HCT116 (cell line): ENCODE data around the gene DISP2. TPM values are rescaled to one million over a fixed set of nuclear protein-coding genes. Genes with fewer than 3 reads are reported as not detected.

Experiments
- ATAC-seq: fragments of 200-7000 bp; cut with Tn5 transposase; 2 replicates; pipeline ENCODE4 v1.9.1; 2020; ENCODE audit warnings: mild to moderate bottlenecking, moderate library complexity
- BruUV-seq: library from RNA; stranded (reverse); fragments of 400-500 nt; replicated peaks from 2 replicates; lab custom pipeline; 2021; lab: Mats Ljungman, UMichigan
- CTCF ChIA-PET: fragments of 300-600 bp; sonication (Branson Sonifier 250); formaldehyde crosslinking; loops from one replicate; lab custom pipeline; 2021; ENCODE audit warnings: antibody characterized with exemption; lab: Charles Lee
- POLR2A ChIA-PET: fragments of 300-600, 350-600 bp; sonication (Branson Sonifier 250); formaldehyde crosslinking; loops from one replicate; lab custom pipeline; 2021; ENCODE audit warnings: antibody characterized with exemption; lab: Charles Lee
- RAD21 ChIA-PET, 2 experiments: fragments of 300-600 bp; sonication (Branson Sonifier 250); formaldehyde crosslinking; loops; one replicate each; lab custom pipeline; 2023; ENCODE audit warnings: low total read pairs in 2 of 2; ENCODE audit not compliant: uncharacterized antibody in 2 of 2, unreplicated experiment in 2 of 2, low non-redundant PET in 1 of 2; lab: Charles Lee
- DNase-seq: peaks from one replicate; pipeline ENCODE4 v3.0.0-alpha.2; 2010; ENCODE audit warnings: low read depth, low spot score
- H2AFZ ChIP-seq: fragments of 200-600 bp; shearing (Covaris generic), sonication (generic); 2 replicates; pipeline ENCODE4 v1.6.1; 2017; ENCODE audit warnings: low read depth, mixed run types, mixed read lengths, antibody characterized with exemption, low read length; ENCODE audit not compliant: poor library complexity, severe bottlenecking
- H3K27ac ChIP-seq: 2 replicates; pipeline ENCODE4 v1.5.1; 2012; ENCODE audit warnings: low read depth, low read length
- H3K27me3 ChIP-seq: fragments of 200-600 bp; sonication (generic); 2 replicates; pipeline ENCODE4 v1.6.1; 2016; ENCODE audit warnings: mixed run types, low read length, mixed read lengths; ENCODE audit not compliant: insufficient read depth
- H3K36me3 ChIP-seq, 2 experiments: fragments of 200-500 bp in 1 of 2; fragments of 200-600 bp in 1 of 2; sonication (Bioruptor generic) in 1 of 2; sonication (generic) in 1 of 2; 2 replicates each; pipeline versions ENCODE4 v1.5.1 to v1.6.1; 2014 to 2016; ENCODE audit warnings: low read length in 2 of 2, inconsistent platforms in 1 of 2, mixed read lengths in 1 of 2, mixed run types in 1 of 2; ENCODE audit not compliant: insufficient read depth in 2 of 2, control insufficient read depth in 1 of 2
- H3K4me1 ChIP-seq, 2 experiments: fragments of 200-600 bp in 1 of 2; sonication (generic) in 1 of 2; 2 replicates each; pipeline versions ENCODE4 v1.5.1 to v1.6.1; 2012 to 2017; ENCODE audit warnings: low read length in 2 of 2, inconsistent platforms in 1 of 2, mild to moderate bottlenecking in 1 of 2, mixed read lengths in 1 of 2, mixed run types in 1 of 2, moderate library complexity in 1 of 2; ENCODE audit not compliant: insufficient read depth in 2 of 2, control insufficient read depth in 1 of 2
- H3K4me2 ChIP-seq: fragments of 200-600 bp; sonication (generic); 2 replicates; pipeline ENCODE4 v1.6.1; 2017; ENCODE audit warnings: mixed run types, low read length, mixed read lengths
- H3K4me3 ChIP-seq, 2 experiments: fragments of 200-600 bp in 1 of 2; sonication (generic) in 1 of 2; replicated peaks in 1 of 2; 2 replicates each; pipeline ENCODE4 v1.5.1; 2011 to 2016; ENCODE audit warnings: low read length in 2 of 2, control low read depth in 1 of 2, low read depth in 1 of 2, mild to moderate bottlenecking in 1 of 2, mixed read lengths in 1 of 2, mixed run types in 1 of 2
- H3K79me2 ChIP-seq: fragments of 200-600 bp; sonication (generic); 2 replicates; pipeline ENCODE4 v1.6.1; 2017; ENCODE audit warnings: mild to moderate bottlenecking, mixed run types, low read length, moderate library complexity, mixed read lengths; ENCODE audit not compliant: insufficient read depth
- H3K9ac ChIP-seq: fragments of 200-600 bp; sonication (generic); 2 replicates; pipeline ENCODE4 v1.6.1; 2016; ENCODE audit warnings: low read length, mixed read lengths
- H3K9me2 ChIP-seq: fragments of 200-600 bp; sonication (generic), shearing (Covaris generic); 2 replicates; pipeline ENCODE4 v1.6.1; 2017; ENCODE audit warnings: mixed run types, mild to moderate bottlenecking, moderate library complexity; ENCODE audit not compliant: insufficient read depth
- H3K9me3 ChIP-seq, 2 experiments: fragments of 200-500 bp in 1 of 2; fragments of 200-600 bp in 1 of 2; sonication (Bioruptor generic) in 1 of 2; sonication (generic) in 1 of 2; 2 replicates each; pipeline ENCODE4 v1.6.1; 2014 to 2017; ENCODE audit warnings: low read length in 2 of 2, mixed read lengths in 2 of 2, inconsistent platforms in 1 of 2, low read depth in 1 of 2, mild to moderate bottlenecking in 1 of 2, mixed run types in 1 of 2, moderate library complexity in 1 of 2; ENCODE audit not compliant: control insufficient read depth in 1 of 2, insufficient read depth in 1 of 2
- H4K20me1 ChIP-seq: fragments of 200-600 bp; sonication (generic), shearing (Covaris generic); 2 replicates; pipeline ENCODE4 v1.6.1; 2017; ENCODE audit warnings: mixed run types, mild to moderate bottlenecking, moderate library complexity; ENCODE audit not compliant: insufficient read depth
- EZH2phosphoT487 ChIP-seq: fragments of 200-600 bp; IDR thresholded peaks from 2 replicates; pipeline ENCODE4 v1.6.1; 2018; ENCODE audit warnings: antibody characterized with exemption, borderline replicate concordance
- POLR2AphosphoS5 ChIP-seq: IDR thresholded peaks from 2 replicates; pipeline ENCODE4 v1.6.1; 2011; ENCODE audit warnings: mild to moderate bottlenecking, low read depth, low read length, moderate library complexity
- RAD21 ChIP-seq: IDR thresholded peaks from 2 replicates; pipeline ENCODE4 v1.6.1; 2012; ENCODE audit warnings: low read depth, mild to moderate bottlenecking
- SIN3A ChIP-seq: IDR thresholded peaks from 2 replicates; pipeline ENCODE4 v1.6.1; 2012; ENCODE audit warnings: low read depth
- intact Hi-C: fragments of 100-400 bp; cut with micrococcal nuclease; formaldehyde crosslinking; loops from 2 replicates; pipeline ENCODE4 v1.10.0; 2022
- total RNA-seq: library from RNA; stranded (reverse); gene quantifications from one replicate; pipeline ENCODE4 v1.2.1, GENCODE V29; 2021; ENCODE audit not compliant: unreplicated experiment
- TF ChIP-seq, protein P1 (sequence below), 3 experiments: fragments of 200-600 bp in 1 of 3; sonication (generic) in 1 of 3; IDR thresholded peaks in 2 of 3; conservative IDR thresholded peaks in 1 of 3; 2 replicates each; pipeline ENCODE4 v1.5.1; 2012 to 2017; ENCODE audit warnings: low read depth in 2 of 3, low read length in 2 of 3, antibody characterized with exemption in 1 of 3, borderline replicate concordance in 1 of 3, control low read depth in 1 of 3, mild to moderate bottlenecking in 1 of 3, mixed read lengths in 1 of 3, mixed run types in 1 of 3, moderate library complexity in 1 of 3; ENCODE audit not compliant: insufficient read depth in 1 of 3

The DISP2 gene
- total RNA-seq, 1 experiment from 2014 or later, result 3.3 TPM

- ATAC-seq, result peak; percentile 71
- H4K20me1 ChIP-seq, result no peaks in the 10 kb centered on the region
- RAD21 ChIA-PET, result no interaction called here
- CTCF ChIA-PET, result interaction anchor here (5.2 kb wide), 1 partner anchor 15 kb away, joined by 22 read pairs; no protein-coding TSS in a partner anchor
- no TSS peak for BruUV-seq
- POLR2A ChIA-PET, result no interaction called here
- no peak for DNase-seq
- H3K36me3 ChIP-seq, result no peaks in the 10 kb centered on the region
- peaks cover 17 to 30% of the 10 kb centered on the region in 2 experiments for H3K4me1 ChIP-seq
- H3K4me2 ChIP-seq, result peak overlapping the region; percentile 83
- no peaks in the 10 kb centered on the region for H3K9me2 ChIP-seq
- no peaks in the 10 kb centered on the region for H3K79me2 ChIP-seq
- TF ChIP-seq, protein P1, sequence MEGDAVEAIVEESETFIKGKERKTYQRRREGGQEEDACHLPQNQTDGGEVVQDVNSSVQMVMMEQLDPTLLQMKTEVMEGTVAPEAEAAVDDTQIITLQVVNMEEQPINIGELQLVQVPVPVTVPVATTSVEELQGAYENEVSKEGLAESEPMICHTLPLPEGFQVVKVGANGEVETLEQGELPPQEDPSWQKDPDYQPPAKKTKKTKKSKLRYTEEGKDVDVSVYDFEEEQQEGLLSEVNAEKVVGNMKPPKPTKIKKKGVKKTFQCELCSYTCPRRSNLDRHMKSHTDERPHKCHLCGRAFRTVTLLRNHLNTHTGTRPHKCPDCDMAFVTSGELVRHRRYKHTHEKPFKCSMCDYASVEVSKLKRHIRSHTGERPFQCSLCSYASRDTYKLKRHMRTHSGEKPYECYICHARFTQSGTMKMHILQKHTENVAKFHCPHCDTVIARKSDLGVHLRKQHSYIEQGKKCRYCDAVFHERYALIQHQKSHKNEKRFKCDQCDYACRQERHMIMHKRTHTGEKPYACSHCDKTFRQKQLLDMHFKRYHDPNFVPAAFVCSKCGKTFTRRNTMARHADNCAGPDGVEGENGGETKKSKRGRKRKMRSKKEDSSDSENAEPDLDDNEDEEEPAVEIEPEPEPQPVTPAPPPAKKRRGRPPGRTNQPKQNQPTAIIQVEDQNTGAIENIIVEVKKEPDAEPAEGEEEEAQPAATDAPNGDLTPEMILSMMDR (IDR thresholded peaks at IDR 0.05 in 2 of 3, conservative IDR thresholded peaks at IDR 0.05 in 1 of 3; ENCODE audit: borderline replicate concordance in 1 of 3, insufficient read depth in 1 of 3, low read depth in 2 of 3, low read length in 2 of 3), result 0 out of 6 replicates have a peak, but pooled peaks of 2 of the 3 experiments have one; percentile 3 to 7
- TF ChIP-seq EZH2phosphoT487 (no peak), SIN3A (no peak), RAD21 (no peak), POLR2AphosphoS5 (no peak)
- peak overlapping the region; percentile 8; the same call in 1 of the 2 replicates for H3K27ac ChIP-seq
- H2AFZ ChIP-seq, result peak overlapping the region; percentile 54
- intact Hi-C loops, result no loop called here
- peak overlapping the region; percentile 65 to 67 for H3K4me3 ChIP-seq
- no peak overlapping the region for H3K9ac ChIP-seq
- no peaks in the 10 kb centered on the region for H3K27me3 ChIP-seq
- no peaks in the 10 kb centered on the region for H3K9me3 ChIP-seq
Measured at GRCh38 chr15:40358471-40359353, 693 bp downstream of the DISP2 start.
